Skeletal muscle tissue (tissue), 4 donors: Measurements from ENCODE around the gene AGPS. TPM values are rescaled to one million over a fixed set of nuclear protein-coding genes. Genes with fewer than 3 reads are reported as not detected.

Experiments used
- H3K27ac ChIP-seq: one replicate; pipeline ENCODE4 v1.7.0; 2013; ENCODE audit warnings: mild to moderate bottlenecking, low read depth, low read length, inconsistent platforms
- H3K27me3 ChIP-seq, 3 donors: one replicate each; pipeline ENCODE4 v1.7.0; 2013; ENCODE audit warnings: low read length in 3 of 3; ENCODE audit not compliant: control insufficient read depth in 3 of 3, insufficient read depth in 3 of 3
- H3K36me3 ChIP-seq, 3 donors: one replicate each; pipeline ENCODE4 v1.7.0; 2013; ENCODE audit warnings: low read length in 3 of 3; ENCODE audit not compliant: control insufficient read depth in 3 of 3, insufficient read depth in 3 of 3
- H3K4me1 ChIP-seq, 3 donors: one replicate each; pipeline ENCODE4 v1.7.0; 2013; ENCODE audit warnings: low read length in 3 of 3, mild to moderate bottlenecking in 3 of 3; ENCODE audit not compliant: control insufficient read depth in 3 of 3, insufficient read depth in 3 of 3
- H3K4me3 ChIP-seq, 3 donors: one replicate each; pipeline ENCODE4 v1.7.0; 2013; ENCODE audit warnings: low read length in 3 of 3
- H3K9ac ChIP-seq, 3 donors: one replicate each; pipeline ENCODE4 v1.7.0; 2013; ENCODE audit warnings: low read length in 3 of 3, mild to moderate bottlenecking in 3 of 3, moderate library complexity in 2 of 3, low read depth in 1 of 3
- H3K9me3 ChIP-seq, 3 donors: one replicate each; pipeline ENCODE4 v1.7.0; 2013; ENCODE audit warnings: low read length in 3 of 3; ENCODE audit not compliant: control insufficient read depth in 3 of 3
- total RNA-seq: library from RNA; depleted of rRNA; stranded (reverse); fragments of >200 nt; gene quantifications from one replicate; pipeline ENCODE4 v1.2.3, GENCODE V29; 2014
- donor health status: Osteomylitis.

The AGPS gene
- total RNA-seq, 1 donor from 2014 or later, result 29.7 TPM

DNA sequence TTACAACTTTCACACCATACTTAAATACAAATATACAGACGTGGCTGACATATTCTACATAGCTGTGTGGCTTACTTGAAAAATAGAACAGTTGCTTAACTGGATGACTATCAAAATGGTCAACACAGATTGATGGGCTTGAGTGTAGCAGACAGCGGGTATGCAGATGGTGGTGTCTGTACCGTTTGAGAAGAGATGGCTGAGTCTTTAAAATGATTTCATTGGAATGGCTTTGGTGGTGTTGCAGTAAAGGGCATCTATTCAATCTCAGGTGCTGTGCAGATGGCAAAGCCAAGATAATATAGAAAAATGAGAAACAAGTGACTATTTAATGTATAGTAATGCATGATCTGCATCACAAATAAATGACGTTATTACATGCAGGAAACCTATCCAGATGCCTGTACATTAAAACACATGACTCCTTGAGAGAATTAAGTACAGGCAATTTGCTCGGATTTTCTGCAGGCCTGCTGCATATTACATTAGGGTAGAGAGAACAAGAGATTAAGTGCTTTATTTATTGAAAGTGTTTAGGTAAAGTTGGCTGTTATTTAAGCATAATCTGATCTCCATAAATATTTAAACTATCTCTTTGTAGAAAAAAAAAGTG lies 68.5 kb downstream of the AGPS start:
- no peak overlapping the region for H3K9ac ChIP-seq
- H3K36me3 ChIP-seq, result peaks cover 5 to 12% (median 8%) of the 10 kb centered on the region in 3 donors
- H3K4me3 ChIP-seq, result no peak overlapping the region
- peaks cover 0 to 3% (median 0%) of the 10 kb centered on the region in 3 donors for H3K4me1 ChIP-seq
- H3K9me3 ChIP-seq, result peaks cover 0 to 2% (median 2%) of the 10 kb centered on the region in 3 donors
- H3K27ac ChIP-seq, result no peak overlapping the region
- no peaks in the 10 kb centered on the region for H3K27me3 ChIP-seq

DNA sequence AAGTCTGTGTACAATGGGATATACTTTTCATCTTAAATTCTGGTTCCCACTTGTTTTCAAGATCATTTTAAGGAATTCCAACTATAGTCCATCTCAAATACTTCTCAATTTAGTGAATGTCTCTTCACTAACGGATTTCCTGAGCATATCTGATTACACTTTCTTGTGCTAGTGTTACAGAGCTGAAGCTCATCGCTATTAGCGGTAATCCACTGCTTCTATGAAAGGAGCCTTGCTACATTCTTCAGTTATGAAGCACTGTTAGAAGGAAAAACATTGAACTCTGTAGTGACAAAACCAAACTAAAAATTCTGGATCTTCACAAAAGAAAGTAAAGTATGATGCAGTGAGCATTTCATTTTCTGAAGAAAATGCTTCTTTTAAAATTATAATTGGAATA lies 72.0 kb downstream of the AGPS start:
- H3K4me1 ChIP-seq, result peaks cover 0 to 3% (median 0%) of the 10 kb centered on the region in 3 donors
- no peak overlapping the region for H3K9ac ChIP-seq
- peaks cover 0 to 3% (median 2%) of the 10 kb centered on the region in 3 donors for H3K9me3 ChIP-seq
- H3K36me3 ChIP-seq, result peaks cover 9 to 16% (median 9%) of the 10 kb centered on the region in 3 donors
- H3K27ac ChIP-seq, result no peak overlapping the region
- no peaks in the 10 kb centered on the region for H3K27me3 ChIP-seq
- H3K4me3 ChIP-seq, result no peak overlapping the region

DNA sequence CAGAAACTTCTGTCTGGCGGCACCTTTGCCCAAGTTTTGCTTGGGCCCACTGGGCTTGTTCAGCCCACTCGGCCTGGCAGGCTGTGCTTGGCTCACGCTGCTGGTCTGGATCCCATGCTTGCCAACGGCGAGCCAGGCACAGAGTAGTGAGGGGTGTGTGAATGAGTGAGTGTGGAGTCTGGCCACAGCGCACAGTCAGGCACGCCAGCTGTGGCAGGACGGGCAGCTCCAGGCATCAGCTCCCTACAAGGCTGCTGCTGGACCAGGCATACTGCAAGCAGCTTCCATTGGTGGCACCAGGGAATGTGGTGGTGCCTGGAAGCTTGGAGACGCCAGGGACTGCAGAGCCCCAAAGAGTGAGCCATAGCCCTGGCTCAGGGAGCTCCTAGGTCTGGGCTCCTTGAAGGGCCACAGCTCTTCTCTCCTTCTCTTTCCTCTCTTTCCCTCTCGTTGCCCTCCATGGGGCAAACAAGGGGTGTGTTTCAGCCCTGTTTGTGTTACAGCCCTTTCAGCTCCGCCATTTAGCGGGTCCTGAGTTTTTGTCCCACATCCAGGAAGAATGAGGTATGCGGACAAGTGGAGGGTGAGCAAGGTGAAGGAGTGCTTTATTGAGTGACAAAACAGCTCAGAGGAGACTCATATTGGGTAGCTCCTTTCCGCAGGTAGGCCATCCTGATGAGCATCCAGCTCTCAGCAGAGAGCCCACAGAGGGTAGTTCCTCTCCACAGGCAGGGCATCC lies 73.0 kb downstream of the AGPS start:
- no peak overlapping the region for H3K4me3 ChIP-seq
- peaks cover 9 to 20% (median 13%) of the 10 kb centered on the region in 3 donors for H3K36me3 ChIP-seq
- H3K4me1 ChIP-seq, result peaks cover 0 to 3% (median 0%) of the 10 kb centered on the region in 3 donors
- peaks cover 0 to 3% (median 2%) of the 10 kb centered on the region in 3 donors for H3K9me3 ChIP-seq
- H3K9ac ChIP-seq, result no peak overlapping the region
- no peaks in the 10 kb centered on the region for H3K27me3 ChIP-seq
- H3K27ac ChIP-seq, result no peak overlapping the region

DNA sequence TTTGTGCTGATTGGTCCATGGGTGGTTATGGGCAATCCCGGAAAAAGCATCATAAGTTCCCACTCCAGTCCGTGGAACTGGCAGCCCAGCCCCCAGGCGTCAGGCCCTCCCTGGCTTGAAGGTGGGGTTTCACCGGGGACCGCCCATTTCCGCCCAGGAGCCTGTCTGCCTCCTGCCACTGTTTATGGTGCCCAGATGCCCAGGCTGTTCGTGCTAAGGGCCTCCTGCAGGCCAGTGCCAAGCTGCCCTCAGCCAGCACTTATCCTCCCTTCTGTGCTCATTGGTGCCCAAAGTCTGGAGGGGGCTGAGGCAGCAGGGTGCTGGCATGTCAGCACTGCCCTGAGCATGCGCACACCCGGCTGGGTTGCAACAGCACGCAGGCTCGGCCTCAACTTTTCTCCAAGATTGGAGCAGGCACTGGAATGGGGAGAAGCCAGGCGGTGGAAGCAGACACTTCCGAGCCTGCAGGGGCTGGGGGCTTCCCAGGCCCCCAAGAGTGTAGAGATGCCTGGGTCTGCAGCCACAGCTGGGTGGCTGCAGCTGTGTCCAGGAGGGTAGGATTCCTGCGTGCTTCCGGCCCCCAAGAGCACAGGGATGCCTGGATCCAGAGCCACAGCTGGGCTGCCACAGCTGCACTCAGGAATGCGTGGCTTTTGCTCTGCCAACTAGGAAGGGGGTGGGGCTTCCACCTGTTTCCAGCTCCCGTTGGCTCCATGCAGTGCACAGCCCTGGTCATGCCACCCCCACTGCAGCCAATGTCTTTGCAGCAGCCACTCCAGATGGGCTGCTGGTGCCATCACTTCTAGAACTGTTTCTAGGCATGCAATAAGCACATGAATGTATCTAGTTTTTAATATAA lies 74.0 kb downstream of the AGPS start:
- Histone ChIP-seq H3K9ac (no peak overlapping the region), H3K27me3 (no peaks in the 10 kb centered on the region), H3K9me3 (peaks cover 0 to 6% (median 2%) of the 10 kb centered on the region in 3 donors), H3K36me3 (peaks cover 9 to 24% (median 13%) of the 10 kb centered on the region in 3 donors), H3K4me3 (no peak overlapping the region), H3K27ac (no peak overlapping the region), H3K4me1 (peaks cover 0 to 3% (median 0%) of the 10 kb centered on the region in 3 donors)

DNA sequence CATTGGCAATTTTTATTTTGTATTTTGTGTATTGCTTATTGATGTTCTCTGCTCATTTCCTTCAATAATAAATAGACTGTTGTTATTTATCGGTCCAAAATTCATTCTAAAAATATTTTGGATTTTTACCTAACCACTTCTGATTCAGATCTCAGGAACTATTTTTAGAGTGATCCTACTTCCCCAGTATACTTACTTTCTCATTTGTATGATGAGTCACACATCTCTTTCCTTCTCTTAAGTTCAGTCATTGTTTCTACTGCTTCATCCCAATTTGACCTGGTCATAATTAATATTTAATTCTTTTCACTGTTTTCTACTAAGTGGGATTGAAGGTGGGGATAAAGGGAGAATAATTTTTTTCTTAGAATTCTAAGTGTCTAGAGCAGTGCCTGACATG lies 75.1 kb downstream of the AGPS start:
- Histone ChIP-seq H3K27me3 (no peaks in the 10 kb centered on the region), H3K9ac (no peak overlapping the region), H3K4me1 (peaks cover 0 to 3% (median 0%) of the 10 kb centered on the region in 3 donors), H3K9me3 (peaks cover 0 to 9% (median 2%) of the 10 kb centered on the region in 3 donors), H3K4me3 (no peak overlapping the region), H3K36me3 (peaks cover 9 to 24% (median 13%) of the 10 kb centered on the region in 3 donors), H3K27ac (no peak overlapping the region)

DNA sequence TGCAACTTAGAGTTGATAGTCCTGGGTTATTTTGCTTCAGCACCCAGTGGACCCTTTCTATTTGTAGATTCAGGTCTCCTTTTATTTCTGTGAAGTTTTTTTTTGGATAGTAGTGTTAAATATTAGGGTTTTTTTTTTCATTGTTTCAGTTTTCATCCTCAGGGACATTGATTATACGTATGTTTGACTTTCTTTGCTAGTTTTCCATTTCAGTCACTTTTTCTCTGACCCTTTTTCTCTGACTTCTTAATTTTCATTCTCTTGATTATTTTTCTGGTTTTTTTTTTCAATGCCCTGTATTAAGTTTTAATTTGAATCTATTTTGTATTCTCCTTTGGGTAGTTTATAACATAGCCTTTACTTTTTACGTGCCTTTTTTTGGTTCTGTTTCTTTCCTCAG lies 79.4 kb downstream of the AGPS start:
- no peaks in the 10 kb centered on the region for H3K27me3 ChIP-seq
- H3K9me3 ChIP-seq, result peaks cover 0 to 5% (median 0%) of the 10 kb centered on the region in 3 donors
- H3K4me1 ChIP-seq, result no peaks in the 10 kb centered on the region
- no peak overlapping the region for H3K27ac ChIP-seq
- peaks cover 0 to 11% (median 4%) of the 10 kb centered on the region in 3 donors for H3K36me3 ChIP-seq
- H3K4me3 ChIP-seq, result no peak overlapping the region
- H3K9ac ChIP-seq, result no peak overlapping the region

DNA sequence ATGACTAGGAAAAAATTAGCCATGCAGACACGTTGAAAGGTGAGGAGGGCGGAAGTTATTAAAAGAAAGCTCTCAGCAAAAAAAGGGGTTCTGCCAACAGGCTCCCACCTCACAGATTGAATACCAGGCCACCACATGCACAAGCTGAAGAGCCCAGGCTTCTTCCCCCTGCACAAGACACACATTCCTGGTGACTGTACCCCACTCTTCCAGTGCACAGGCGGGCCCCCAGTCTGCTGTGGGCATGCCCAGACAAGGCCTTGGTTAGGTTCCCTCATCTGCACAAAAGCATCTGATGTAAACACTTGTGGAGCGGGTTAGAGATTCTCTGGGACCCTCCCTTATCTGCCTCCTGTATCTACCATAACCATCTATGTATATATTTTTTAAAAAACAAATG lies 81.7 kb downstream of the AGPS start:
- Histone ChIP-seq H3K27me3 (no peaks in the 10 kb centered on the region), H3K9ac (no peak overlapping the region), H3K27ac (no peak overlapping the region), H3K36me3 (peaks cover 0 to 11% (median 4%) of the 10 kb centered on the region in 3 donors), H3K4me3 (no peak overlapping the region), H3K4me1 (no peaks in the 10 kb centered on the region), H3K9me3 (peaks cover 0 to 5% (median 0%) of the 10 kb centered on the region in 3 donors)

DNA sequence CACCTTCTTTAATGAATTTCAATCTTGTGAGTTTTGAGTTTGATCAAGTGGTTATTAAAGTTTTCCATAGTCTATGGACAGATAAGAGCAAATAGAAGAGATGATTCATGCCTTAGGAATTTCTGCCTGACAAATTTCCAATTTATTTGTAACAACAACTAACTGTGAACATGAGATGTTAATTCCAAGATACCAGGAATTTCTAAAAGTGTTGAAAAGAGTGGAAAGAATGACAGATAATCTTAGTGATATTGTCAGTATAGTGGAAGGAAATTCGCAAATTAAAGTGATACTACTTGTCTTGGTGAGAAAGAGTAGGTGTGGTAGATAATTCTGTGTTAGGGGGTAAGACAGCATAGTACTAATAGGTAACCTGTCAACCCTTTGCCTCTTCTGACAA lies 82.4 kb downstream of the AGPS start:
- no peak overlapping the region for H3K27ac ChIP-seq
- no peaks in the 10 kb centered on the region for H3K4me1 ChIP-seq
- peaks cover 0 to 9% (median 2%) of the 10 kb centered on the region in 3 donors for H3K36me3 ChIP-seq
- H3K27me3 ChIP-seq, result no peaks in the 10 kb centered on the region
- H3K9ac ChIP-seq, result no peak overlapping the region
- H3K4me3 ChIP-seq, result no peak overlapping the region
- peaks cover 0 to 5% (median 0%) of the 10 kb centered on the region in 3 donors for H3K9me3 ChIP-seq

DNA sequence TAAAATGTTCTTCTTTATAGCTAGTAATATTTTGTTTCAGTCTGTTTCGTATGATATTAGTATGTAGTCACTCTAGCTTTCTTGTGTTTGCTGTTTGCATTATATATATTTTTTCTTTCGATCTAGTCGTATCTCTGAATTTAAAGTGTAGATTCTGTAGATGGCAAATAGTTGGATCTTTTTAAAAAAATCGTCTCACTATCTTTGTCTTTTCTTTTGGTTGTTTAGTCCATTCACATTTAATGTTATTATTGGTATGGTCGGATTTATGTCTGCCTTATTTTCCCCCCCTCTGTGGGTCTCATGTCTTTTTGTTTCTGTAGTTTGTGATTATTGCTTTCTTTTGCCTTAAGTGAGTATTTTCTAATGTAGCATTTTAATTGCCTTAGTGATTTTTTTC lies 84.3 kb downstream of the AGPS start:
- H3K27me3 ChIP-seq, result no peaks in the 10 kb centered on the region
- H3K9me3 ChIP-seq, result peaks cover 0 to 2% (median 0%) of the 10 kb centered on the region in 3 donors
- H3K27ac ChIP-seq, result no peak overlapping the region
- H3K4me1 ChIP-seq, result no peaks in the 10 kb centered on the region
- peaks cover 0 to 2% (median 0%) of the 10 kb centered on the region in 3 donors for H3K36me3 ChIP-seq
- no peak overlapping the region for H3K4me3 ChIP-seq
- no peak overlapping the region for H3K9ac ChIP-seq
